Esophagus muscularis mucosa (tissue), 4 donors: ENCODE data around the gene TNFRSF19.

ENCODE experiments used
- CTCF ChIP-seq, 3 experiments: fragments of 200-600 bp in 2 of 3; fragments of 450-650 bp in 1 of 3; sonication (generic) in 2 of 3; IDR thresholded peaks; one replicate each; pipeline ENCODE4 v1.5.1; 2017 to 2019; ENCODE audit warnings: antibody characterized with exemption in 3 of 3, mild to moderate bottlenecking in 2 of 3, moderate library complexity in 1 of 3
- EP300 ChIP-seq: sonication (generic); formaldehyde crosslinking; IDR thresholded peaks from one replicate; pipeline ENCODE4 v1.6.1; 2017; ENCODE audit warnings: antibody characterized with exemption
- POLR2A ChIP-seq: fragments of 450-650 bp; IDR thresholded peaks from one replicate; pipeline ENCODE4 v1.6.1; 2017; ENCODE audit warnings: antibody characterized with exemption, moderate library complexity, mild to moderate bottlenecking, low read depth
- POLR2AphosphoS5 ChIP-seq, 2 donors: sonication (generic); formaldehyde crosslinking; IDR thresholded peaks; one replicate each; pipeline ENCODE4 v1.6.1; 2017; ENCODE audit warnings: antibody characterized with exemption in 2 of 2

GRCh38 chr13:23642110-23642509, 71.9 kb downstream of the TNFRSF19 start:
- no peak for TF ChIP-seq CTCF (IDR thresholded peaks at IDR 0.05)
- TF ChIP-seq EP300, result no peak
- TF ChIP-seq POLR2AphosphoS5 (IDR thresholded peaks at IDR 0.05), result no peak
- no peak for TF ChIP-seq POLR2A
